ENCODE data around the gene ATP1A3. TPM values are rescaled to one million over a fixed set of nuclear protein-coding genes. Genes with fewer than 3 reads are reported as not detected.

ATP1A3 gene
- total RNA-seq, 1 experiment from 2014 or later, result 4.0 TPM

DNA sequence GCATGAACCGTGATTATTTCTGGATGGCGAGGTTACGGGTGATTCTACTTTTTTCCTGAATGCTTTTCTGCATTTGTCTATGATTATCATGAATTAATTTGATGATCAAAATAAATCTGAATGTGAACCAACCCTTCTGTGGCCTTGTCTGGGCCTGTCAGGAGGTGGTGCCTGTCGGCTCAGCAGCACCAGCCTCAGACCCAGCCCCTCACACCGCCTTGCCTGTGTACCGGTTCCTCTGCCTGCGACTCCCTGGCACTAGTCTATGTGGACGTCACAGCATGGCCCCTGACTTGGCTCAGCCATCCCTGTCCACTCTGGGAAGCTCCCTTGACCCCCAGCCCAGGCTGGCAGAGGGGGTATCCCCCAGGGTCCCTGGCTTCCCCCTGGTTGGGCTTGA is 19.4 kb downstream of the ATP1A3 start:
- CTCF ChIA-PET, result no interaction called here
- Histone ChIP-seq H3K4me1 (ENCODE audit: insufficient read depth, low read length) (no peaks in the 10 kb centered on the region), H3K79me2 (ENCODE audit: low read length) (no peaks in the 10 kb centered on the region), H3K36me3 (ENCODE audit: low read depth, low read length) (no peaks in the 10 kb centered on the region), H3K9me3 (ENCODE audit: low read length) (no peaks in the 10 kb centered on the region), H3K4me3 (ENCODE audit: low read length) (no peak overlapping the region), H3K4me2 (ENCODE audit: low read length) (no peak overlapping the region), H3F3A (ENCODE audit: low read length, unreplicated experiment) (no peaks in the 10 kb centered on the region), H3K9me2 (replicated peaks; ENCODE audit: low read length) (no peaks in the 10 kb centered on the region), H4K20me1 (ENCODE audit: low read length) (no peaks in the 10 kb centered on the region), H3K9ac (ENCODE audit: low read length) (no peak overlapping the region), H3K27ac (ENCODE audit: low read length) (no peak overlapping the region), H2AFZ (ENCODE audit: low read length) (no peak overlapping the region), H3K27me3 (ENCODE audit: low read length) (no peaks in the 10 kb centered on the region)
- DNase-seq (no peak), ATAC-seq (no peak)
- no TSS peak for BruUV-seq (replicated peaks)
- TF ChIP-seq EZH2phosphoT487 (IDR thresholded peaks at IDR 0.05; ENCODE audit: borderline replicate concordance, low read length), result no peak
- TF ChIP-seq, protein P1, sequence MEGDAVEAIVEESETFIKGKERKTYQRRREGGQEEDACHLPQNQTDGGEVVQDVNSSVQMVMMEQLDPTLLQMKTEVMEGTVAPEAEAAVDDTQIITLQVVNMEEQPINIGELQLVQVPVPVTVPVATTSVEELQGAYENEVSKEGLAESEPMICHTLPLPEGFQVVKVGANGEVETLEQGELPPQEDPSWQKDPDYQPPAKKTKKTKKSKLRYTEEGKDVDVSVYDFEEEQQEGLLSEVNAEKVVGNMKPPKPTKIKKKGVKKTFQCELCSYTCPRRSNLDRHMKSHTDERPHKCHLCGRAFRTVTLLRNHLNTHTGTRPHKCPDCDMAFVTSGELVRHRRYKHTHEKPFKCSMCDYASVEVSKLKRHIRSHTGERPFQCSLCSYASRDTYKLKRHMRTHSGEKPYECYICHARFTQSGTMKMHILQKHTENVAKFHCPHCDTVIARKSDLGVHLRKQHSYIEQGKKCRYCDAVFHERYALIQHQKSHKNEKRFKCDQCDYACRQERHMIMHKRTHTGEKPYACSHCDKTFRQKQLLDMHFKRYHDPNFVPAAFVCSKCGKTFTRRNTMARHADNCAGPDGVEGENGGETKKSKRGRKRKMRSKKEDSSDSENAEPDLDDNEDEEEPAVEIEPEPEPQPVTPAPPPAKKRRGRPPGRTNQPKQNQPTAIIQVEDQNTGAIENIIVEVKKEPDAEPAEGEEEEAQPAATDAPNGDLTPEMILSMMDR (conservative IDR thresholded peaks at IDR 0.05; ENCODE audit: low read depth, low read length), result no peak
- no peak for TF ChIP-seq EZH2 (IDR thresholded peaks at IDR 0.05; ENCODE audit: low read length, unreplicated experiment)
- intact Hi-C loops (cut with micrococcal nuclease), result no loop called here
- POLR2A ChIA-PET (ENCODE audit: unreplicated experiment), result no interaction called here

DNA sequence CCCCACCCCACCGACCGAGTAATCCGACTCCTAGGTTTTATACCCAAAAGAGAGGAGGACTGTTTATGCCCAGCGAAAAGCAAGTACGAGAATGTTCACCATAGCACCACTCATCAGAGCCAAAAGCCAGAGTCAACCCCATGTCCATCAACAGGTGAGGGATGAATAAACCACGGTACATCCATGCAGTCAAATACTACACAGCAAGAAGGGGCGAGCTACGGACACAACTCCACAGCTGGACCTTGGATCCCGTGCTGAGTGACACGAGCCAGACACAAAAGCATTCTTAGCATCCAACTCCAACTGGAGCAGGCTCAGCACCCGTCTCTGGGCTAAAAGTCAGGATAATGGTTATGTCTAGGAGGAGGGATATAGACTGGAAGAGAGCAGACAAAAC is 22.7 kb downstream of the ATP1A3 start:
- CTCF ChIA-PET, result no interaction called here
- POLR2A ChIA-PET (ENCODE audit: unreplicated experiment), result no interaction called here
- no peak overlapping the region for H3K27ac ChIP-seq (ENCODE audit: low read length)

GRCh38 chr19:41969772-41970458 is 24.1 kb downstream of the ATP1A3 start:
- intact Hi-C loops (cut with micrococcal nuclease), result no loop called here
- CTCF ChIA-PET, result no interaction called here
- H3K4me1 ChIP-seq (ENCODE audit: insufficient read depth, low read length), result no peaks in the 10 kb centered on the region
- no peak overlapping the region for H3K27ac ChIP-seq (ENCODE audit: low read length)
- no peaks in the 10 kb centered on the region for H3F3A ChIP-seq (ENCODE audit: low read length, unreplicated experiment)
- no peaks in the 10 kb centered on the region for H3K9me2 ChIP-seq (replicated peaks; ENCODE audit: low read length)
- DNase-seq, result no peak
- POLR2A ChIA-PET (ENCODE audit: unreplicated experiment), result no interaction called here
- no peaks in the 10 kb centered on the region for H4K20me1 ChIP-seq (ENCODE audit: low read length)
- no peak overlapping the region for H3K9ac ChIP-seq (ENCODE audit: low read length)
- TF ChIP-seq EZH2phosphoT487 (IDR thresholded peaks at IDR 0.05; ENCODE audit: borderline replicate concordance, low read length), result no peak
- TF ChIP-seq, protein P1 (conservative IDR thresholded peaks at IDR 0.05; ENCODE audit: low read depth, low read length), result no peak
- no peak for TF ChIP-seq EZH2 (IDR thresholded peaks at IDR 0.05; ENCODE audit: low read length, unreplicated experiment)
- ATAC-seq, result no peak
- no peaks in the 10 kb centered on the region for H3K9me3 ChIP-seq (ENCODE audit: low read length)
- no peak overlapping the region for H3K4me3 ChIP-seq (ENCODE audit: low read length)
- no peak overlapping the region for H2AFZ ChIP-seq (ENCODE audit: low read length)
- no peaks in the 10 kb centered on the region for H3K27me3 ChIP-seq (ENCODE audit: low read length)
- no peaks in the 10 kb centered on the region for H3K36me3 ChIP-seq (ENCODE audit: low read depth, low read length)
- no peak overlapping the region for H3K4me2 ChIP-seq (ENCODE audit: low read length)
- H3K79me2 ChIP-seq (ENCODE audit: low read length), result no peaks in the 10 kb centered on the region
- no TSS peak for BruUV-seq (replicated peaks)

More for the DNA sequence above, 22.7 kb downstream of the ATP1A3 start:
- no peak overlapping the region for H3K4me2 ChIP-seq (ENCODE audit: low read length)
- ATAC-seq (no peak), DNase-seq (no peak)
- intact Hi-C loops (cut with micrococcal nuclease), result no loop called here
- no peaks in the 10 kb centered on the region for H3K79me2 ChIP-seq (ENCODE audit: low read length)
- H2AFZ ChIP-seq (ENCODE audit: low read length), result no peak overlapping the region
- H3K9me2 ChIP-seq (replicated peaks; ENCODE audit: low read length), result no peaks in the 10 kb centered on the region
- no TSS peak for BruUV-seq (replicated peaks)
- H3K4me3 ChIP-seq (ENCODE audit: low read length), result no peak overlapping the region
- no peaks in the 10 kb centered on the region for H3K4me1 ChIP-seq (ENCODE audit: insufficient read depth, low read length)
- H3K27me3 ChIP-seq (ENCODE audit: low read length), result no peaks in the 10 kb centered on the region
- H3K9me3 ChIP-seq (ENCODE audit: low read length), result no peaks in the 10 kb centered on the region
- no peaks in the 10 kb centered on the region for H4K20me1 ChIP-seq (ENCODE audit: low read length)
- TF ChIP-seq, protein P1 (conservative IDR thresholded peaks at IDR 0.05; ENCODE audit: low read depth, low read length), result no peak
- TF ChIP-seq EZH2phosphoT487 (IDR thresholded peaks at IDR 0.05; ENCODE audit: borderline replicate concordance, low read length) (no peak), EZH2 (IDR thresholded peaks at IDR 0.05; ENCODE audit: low read length, unreplicated experiment) (no peak)
- no peaks in the 10 kb centered on the region for H3F3A ChIP-seq (ENCODE audit: low read length, unreplicated experiment)
- no peaks in the 10 kb centered on the region for H3K36me3 ChIP-seq (ENCODE audit: low read depth, low read length)
- H3K9ac ChIP-seq (ENCODE audit: low read length), result no peak overlapping the region

Data from PC-3 (cell line).